ENCODE results near the gene COBL. TPM values are rescaled to one million over a fixed set of nuclear protein-coding genes. Genes with fewer than 3 reads are reported as not detected.

COBL gene
- total and polyA plus RNA-seq, 12 donors: 0.09 to 1.4 (median 0.53) TPM

GRCh38 chr7:51255036-51255435 is 61.6 kb downstream of the COBL start:
- no peaks in the 10 kb centered on the region for H3K36me3 ChIP-seq (replicated peaks in 1 of 2)
- intact Hi-C loops (cut with DNase I): no loop called here
- TF ChIP-seq POLR2A (IDR thresholded peaks at IDR 0.05): no peak
- no peak overlapping the region for H3K27ac ChIP-seq
- no peak for DNase-seq
- no peaks in the 10 kb centered on the region for H3K27me3 ChIP-seq
- no peaks in the 10 kb centered on the region for H3K9me3 ChIP-seq (replicated peaks in 1 of 3)
- H3K4me3 ChIP-seq: no peak overlapping the region
- 79 to 86% (median 82%) methylated on average over 3 of the region's 3 CpGs for WGBS, 4 donors
- no peaks in the 10 kb centered on the region for H3K4me1 ChIP-seq (replicated peaks in 1 of 2)

- TF ChIP-seq POLR2A (IDR thresholded peaks at IDR 0.05) (no peak), CTCF (IDR thresholded peaks at IDR 0.05) (no peak)
- H3K27me3 ChIP-seq: no peaks in the 10 kb centered on the region
- H3K4me1 ChIP-seq (replicated peaks in 1 of 2): no peaks in the 10 kb centered on the region
- H3K4me3 ChIP-seq: no peak overlapping the region
- no peaks in the 10 kb centered on the region for H3K9me3 ChIP-seq (replicated peaks in 1 of 3)
- intact Hi-C loops (cut with DNase I): no loop called here
- no peak overlapping the region for H3K27ac ChIP-seq
- H3K36me3 ChIP-seq (replicated peaks in 1 of 2): no peaks in the 10 kb centered on the region
- 89 to 92% (median 91%) methylated on average over 3 of the region's 3 CpGs for WGBS, 4 donors
- DNase-seq: no peak
Observed at GRCh38 chr7:51253157-51253556, 63.5 kb downstream of the COBL start.

- WGBS, 4 donors: 47 to 70% (median 51%) methylated on average over 4 of the region's 4 CpGs
- DNase-seq: no peak
- intact Hi-C loops (cut with DNase I): no loop called here
- Histone ChIP-seq H3K4me3 (no peak overlapping the region), H3K27me3 (no peaks in the 10 kb centered on the region), H3K4me1 (replicated peaks in 1 of 2) (no peaks in the 10 kb centered on the region), H3K9me3 (replicated peaks in 1 of 3) (no peaks in the 10 kb centered on the region), H3K27ac (no peak overlapping the region), H3K36me3 (replicated peaks in 1 of 2) (no peaks in the 10 kb centered on the region)
- no peak for TF ChIP-seq CTCF (IDR thresholded peaks at IDR 0.05)
- TF ChIP-seq POLR2A (IDR thresholded peaks at IDR 0.05): no peak
Observed at GRCh38 chr7:51251290-51251689, 65.3 kb downstream of the COBL start.

- no peak for DNase-seq
- H3K27ac ChIP-seq: no peak overlapping the region
- H3K9me3 ChIP-seq (replicated peaks in 1 of 3): no peaks in the 10 kb centered on the region
- intact Hi-C loops (cut with DNase I): no loop called here
- H3K4me3 ChIP-seq: no peak overlapping the region
- H3K36me3 ChIP-seq (replicated peaks in 1 of 2): no peaks in the 10 kb centered on the region
- H3K4me1 ChIP-seq (replicated peaks in 1 of 2): no peaks in the 10 kb centered on the region
- WGBS, 4 donors: 65 to 87% (median 82%) methylated on average over 2 of the region's 2 CpGs
- H3K27me3 ChIP-seq: no peaks in the 10 kb centered on the region
- TF ChIP-seq POLR2A (IDR thresholded peaks at IDR 0.05): no peak
- TF ChIP-seq CTCF (IDR thresholded peaks at IDR 0.05): no peak
Observed at GRCh38 chr7:51250512-51250911, 66.1 kb downstream of the COBL start.

- TF ChIP-seq POLR2A (IDR thresholded peaks at IDR 0.05) (no peak), CTCF (IDR thresholded peaks at IDR 0.05) (no peak)
- intact Hi-C loops (cut with DNase I): no loop called here
- Histone ChIP-seq H3K9me3 (replicated peaks in 1 of 3) (no peaks in the 10 kb centered on the region), H3K36me3 (replicated peaks in 1 of 2) (no peaks in the 10 kb centered on the region), H3K4me1 (replicated peaks in 1 of 2) (no peaks in the 10 kb centered on the region), H3K27ac (no peak overlapping the region), H3K27me3 (no peaks in the 10 kb centered on the region), H3K4me3 (no peak overlapping the region)
- 85 to 96% (median 91%) methylated on average over 3 of the region's 3 CpGs for WGBS, 4 donors
- DNase-seq: no peak
Observed at GRCh38 chr7:51249991-51250390, 66.6 kb downstream of the COBL start.

Measured in adrenal gland (tissue), 12 donors.